ENCODE data around the gene HSD3B7.

Gene HSD3B7

GRCh38 chr16:31001507-31002249, 16.7 kb downstream of the HSD3B7 start:
- Histone ChIP-seq H3K36me3 (no peaks in the 10 kb centered on the region), H3K9me3 (no peaks in the 10 kb centered on the region), H3K4me1 (peaks cover 0 to 20% (median 14%) of the 10 kb centered on the region in 4 donors), H3K27me3 (peaks cover 0 to 7% of the 10 kb centered on the region in 2 donors), H3K4me3 (no peak overlapping the region), H3K27ac (no peak overlapping the region)
- DNase-seq = no peak
- intact Hi-C loops (cut with DNase I; ENCODE audit: low total_unique reads) = no loop called here
- TF ChIP-seq CTCF (IDR thresholded peaks at IDR 0.05) = no peak

- intact Hi-C loops (cut with DNase I; ENCODE audit: low total_unique reads) = no loop called here
- H3K27me3 ChIP-seq = peaks cover 0 to 11% of the 10 kb centered on the region in 2 donors
- TF ChIP-seq CTCF (IDR thresholded peaks at IDR 0.05) = no peak
- no peaks in the 10 kb centered on the region for H3K9me3 ChIP-seq
- no peak for DNase-seq
- H3K27ac ChIP-seq = no peak overlapping the region
- no peak overlapping the region for H3K4me3 ChIP-seq
- peaks cover 0 to 17% (median 12%) of the 10 kb centered on the region in 4 donors for H3K4me1 ChIP-seq
- H3K36me3 ChIP-seq = no peaks in the 10 kb centered on the region
These were observed 17.3 kb downstream of the HSD3B7 start for GRCh38 chr16:31002250-31002700.

- H3K27ac ChIP-seq = no peak overlapping the region
- H3K4me1 ChIP-seq = peaks cover 0 to 11% (median 6%) of the 10 kb centered on the region in 4 donors
- H3K4me3 ChIP-seq = no peak overlapping the region
- TF ChIP-seq CTCF (IDR thresholded peaks at IDR 0.05) = no peak
- peaks cover 0 to 18% of the 10 kb centered on the region in 2 donors for H3K27me3 ChIP-seq
- no peaks in the 10 kb centered on the region for H3K36me3 ChIP-seq
- intact Hi-C loops (cut with DNase I; ENCODE audit: low total_unique reads) = no loop called here
- H3K9me3 ChIP-seq = no peaks in the 10 kb centered on the region
- no peak for DNase-seq
These were observed 17.9 kb downstream of the HSD3B7 start for GRCh38 chr16:31002862-31003341.

- Histone ChIP-seq H3K36me3 (no peaks in the 10 kb centered on the region), H3K4me3 (no peak overlapping the region), H3K27ac (no peak overlapping the region), H3K4me1 (peaks cover 0 to 8% (median 3%) of the 10 kb centered on the region in 4 donors), H3K9me3 (no peaks in the 10 kb centered on the region), H3K27me3 (peaks cover 0 to 26% of the 10 kb centered on the region in 2 donors)
- TF ChIP-seq CTCF (IDR thresholded peaks at IDR 0.05) = no peak
- intact Hi-C loops (cut with DNase I; ENCODE audit: low total_unique reads) = no loop called here
- no peak for DNase-seq
These were observed 18.7 kb downstream of the HSD3B7 start for GRCh38 chr16:31003744-31004143.

GRCh38 chr16:31004658-31005057, 19.7 kb downstream of the HSD3B7 start:
- no peak for TF ChIP-seq CTCF (IDR thresholded peaks at IDR 0.05)
- Histone ChIP-seq H3K4me1 (peaks cover 0 to 2% (median 0%) of the 10 kb centered on the region in 4 donors), H3K36me3 (no peaks in the 10 kb centered on the region), H3K27ac (no peak overlapping the region), H3K9me3 (no peaks in the 10 kb centered on the region), H3K27me3 (peaks cover 0 to 35% of the 10 kb centered on the region in 2 donors), H3K4me3 (no peak overlapping the region)
- DNase-seq = no peak
- intact Hi-C loops (cut with DNase I; ENCODE audit: low total_unique reads) = no loop called here
